Measurements from ENCODE around the gene FAM174C. TPM values are rescaled to one million over a fixed set of nuclear protein-coding genes. Genes with fewer than 3 reads are reported as not detected.

FAM174C gene
- total RNA-seq, 4 donors from 2014 or later, result 44.3 to 72.5 (median 58.2) TPM

GRCh38 chr19:1234955-1235380, 40.4 kb upstream of the FAM174C start:
- DNase-seq (ENCODE audit: low spot score in 2 of 2), result no peak
- peaks cover 7% of the 10 kb centered on the region for H3K27me3 ChIP-seq
- TF ChIP-seq POLR2AphosphoS5 (IDR thresholded peaks at IDR 0.05), result no peak
- TF ChIP-seq EP300 (IDR thresholded peaks at IDR 0.05), result no peak
- TF ChIP-seq, protein P1, sequence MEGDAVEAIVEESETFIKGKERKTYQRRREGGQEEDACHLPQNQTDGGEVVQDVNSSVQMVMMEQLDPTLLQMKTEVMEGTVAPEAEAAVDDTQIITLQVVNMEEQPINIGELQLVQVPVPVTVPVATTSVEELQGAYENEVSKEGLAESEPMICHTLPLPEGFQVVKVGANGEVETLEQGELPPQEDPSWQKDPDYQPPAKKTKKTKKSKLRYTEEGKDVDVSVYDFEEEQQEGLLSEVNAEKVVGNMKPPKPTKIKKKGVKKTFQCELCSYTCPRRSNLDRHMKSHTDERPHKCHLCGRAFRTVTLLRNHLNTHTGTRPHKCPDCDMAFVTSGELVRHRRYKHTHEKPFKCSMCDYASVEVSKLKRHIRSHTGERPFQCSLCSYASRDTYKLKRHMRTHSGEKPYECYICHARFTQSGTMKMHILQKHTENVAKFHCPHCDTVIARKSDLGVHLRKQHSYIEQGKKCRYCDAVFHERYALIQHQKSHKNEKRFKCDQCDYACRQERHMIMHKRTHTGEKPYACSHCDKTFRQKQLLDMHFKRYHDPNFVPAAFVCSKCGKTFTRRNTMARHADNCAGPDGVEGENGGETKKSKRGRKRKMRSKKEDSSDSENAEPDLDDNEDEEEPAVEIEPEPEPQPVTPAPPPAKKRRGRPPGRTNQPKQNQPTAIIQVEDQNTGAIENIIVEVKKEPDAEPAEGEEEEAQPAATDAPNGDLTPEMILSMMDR (IDR thresholded peaks at IDR 0.05), result no peak
- TF ChIP-seq POLR2A (IDR thresholded peaks at IDR 0.05), result no peak
- H3K36me3 ChIP-seq, result no peaks in the 10 kb centered on the region
- H3K9me3 ChIP-seq, result no peaks in the 10 kb centered on the region
- 95% methylated on average over 25 of the region's 43 CpGs for WGBS
- H3K4me3 ChIP-seq, result no peak overlapping the region
- H3K27ac ChIP-seq, result no peak overlapping the region
- peaks cover 54% of the 10 kb centered on the region for H3K4me1 ChIP-seq

DNA sequence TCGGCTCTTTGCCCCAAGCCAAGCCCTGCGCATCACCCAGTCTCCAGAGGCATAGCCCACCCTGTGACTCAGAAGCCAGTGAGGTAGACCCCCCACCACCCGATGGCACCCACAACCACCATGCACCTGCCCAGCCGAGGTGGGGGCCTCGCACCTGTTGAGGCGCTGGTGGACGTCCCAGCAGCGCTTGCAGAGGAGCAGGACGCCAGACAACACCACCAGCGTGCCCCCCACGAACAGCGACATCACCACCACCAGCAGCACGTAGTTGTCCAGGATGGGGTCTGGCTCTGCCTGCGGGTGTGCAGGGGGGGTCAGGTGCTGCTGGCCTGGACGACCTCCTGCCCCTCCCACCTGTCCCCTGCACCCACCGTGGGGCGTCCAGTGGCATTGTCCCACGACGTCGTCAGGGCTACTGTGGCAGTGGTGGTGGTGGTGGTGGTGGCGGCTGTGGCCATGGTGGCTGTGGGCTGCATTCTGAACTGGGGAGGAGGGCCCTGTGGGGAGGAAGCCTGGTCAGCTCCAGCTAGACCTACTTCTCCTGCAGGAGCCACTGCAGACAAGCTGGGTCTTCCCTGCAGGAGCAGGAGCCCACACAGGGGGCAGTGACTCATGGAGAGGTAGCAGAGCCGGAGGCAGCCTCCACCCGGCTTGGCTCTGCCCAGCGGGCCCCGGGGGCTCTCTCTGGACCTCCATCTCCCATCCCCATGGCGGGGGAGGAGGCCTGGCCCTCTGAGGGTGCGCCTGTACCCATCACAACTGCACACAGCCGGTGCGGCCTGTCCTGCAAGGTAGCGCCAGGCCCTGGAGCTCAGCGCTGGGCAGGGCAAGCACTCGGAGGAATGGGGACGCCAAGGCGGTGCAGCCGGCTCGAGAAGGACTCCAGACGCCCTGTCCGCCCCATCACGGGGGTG, 39.4 kb upstream of the FAM174C start:
- TF ChIP-seq, protein P1 (IDR thresholded peaks at IDR 0.05), result no peak
- TF ChIP-seq EP300 (IDR thresholded peaks at IDR 0.05) (no peak), POLR2A (IDR thresholded peaks at IDR 0.05) (no peak), POLR2AphosphoS5 (IDR thresholded peaks at IDR 0.05) (no peak)
- Histone ChIP-seq H3K36me3 (no peaks in the 10 kb centered on the region), H3K4me1 (peaks cover 63% of the 10 kb centered on the region), H3K9me3 (no peaks in the 10 kb centered on the region), H3K27ac (peak overlapping the region; percentile 19), H3K4me3 (peak overlapping the region; percentile 71), H3K27me3 (peaks cover 7% of the 10 kb centered on the region)
- DNase-seq (ENCODE audit: low spot score in 2 of 2), result no peak
- 80% methylated on average over 5 of the region's 39 CpGs for WGBS

- Histone ChIP-seq H3K9me3 (no peaks in the 10 kb centered on the region), H3K4me1 (peaks cover 68% of the 10 kb centered on the region), H3K4me3 (peak overlapping the region; percentile 71), H3K27me3 (peaks cover 7% of the 10 kb centered on the region), H3K36me3 (no peaks in the 10 kb centered on the region), H3K27ac (peak overlapping the region; percentile 19)
- no peak for DNase-seq (ENCODE audit: low spot score in 2 of 2)
- no peak for TF ChIP-seq POLR2A (IDR thresholded peaks at IDR 0.05)
- TF ChIP-seq POLR2AphosphoS5 (IDR thresholded peaks at IDR 0.05), result no peak
- TF ChIP-seq, protein P1 (IDR thresholded peaks at IDR 0.05), result no peak
- TF ChIP-seq EP300 (IDR thresholded peaks at IDR 0.05), result no peak
- no CpG with 5 or more reads among the region's 42 CpGs for WGBS
These were observed 38.8 kb upstream of the FAM174C start for GRCh38 chr19:1236576-1236975.

DNA sequence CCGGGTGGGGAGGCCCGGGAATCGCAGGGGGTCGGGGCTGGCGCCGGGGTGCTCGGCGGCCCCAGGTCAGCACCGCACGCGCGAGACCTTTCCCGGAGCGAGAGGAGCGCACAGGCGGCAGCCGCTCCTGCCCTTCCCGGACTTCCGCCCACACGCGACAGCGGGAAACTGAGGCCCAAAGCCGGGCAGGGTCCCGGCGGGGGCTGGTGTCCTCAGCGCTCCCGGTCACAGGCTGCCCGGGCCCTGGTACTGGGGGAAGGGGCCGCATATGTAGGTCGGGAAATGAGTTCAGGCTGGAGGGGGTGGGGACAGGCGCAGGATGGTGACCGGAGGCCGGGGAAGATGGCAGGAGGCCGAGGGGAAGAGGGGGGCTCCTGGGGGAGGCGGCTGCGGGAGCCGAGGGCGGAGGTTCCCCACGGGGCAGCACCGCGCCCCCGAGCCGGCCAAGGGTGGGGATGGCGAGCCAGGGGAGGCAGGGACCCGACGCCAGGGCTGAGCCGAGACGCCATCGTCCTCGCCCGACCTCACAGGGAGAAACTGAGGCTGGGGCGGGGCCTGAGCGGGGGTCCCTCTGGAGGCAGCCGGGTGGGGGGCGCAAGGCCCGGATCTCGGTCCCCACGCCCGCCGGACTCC, 38.2 kb upstream of the FAM174C start:
- no peak for DNase-seq (ENCODE audit: low spot score in 2 of 2)
- peaks cover 65% of the 10 kb centered on the region for H3K4me1 ChIP-seq
- WGBS, result 0% methylated on average over 15 of the region's 60 CpGs
- H3K9me3 ChIP-seq, result no peaks in the 10 kb centered on the region
- H3K27me3 ChIP-seq, result peaks cover 7% of the 10 kb centered on the region
- peak overlapping the region; percentile 65 for H3K27ac ChIP-seq
- H3K36me3 ChIP-seq, result no peaks in the 10 kb centered on the region
- no peak for TF ChIP-seq POLR2A (IDR thresholded peaks at IDR 0.05)
- TF ChIP-seq POLR2AphosphoS5 (IDR thresholded peaks at IDR 0.05), result no peak
- TF ChIP-seq EP300 (IDR thresholded peaks at IDR 0.05), result no peak
- TF ChIP-seq, protein P1 (IDR thresholded peaks at IDR 0.05), result no peak
- peak overlapping the region; percentile 71 for H3K4me3 ChIP-seq

Data from suprapubic skin (tissue), 4 donors.